ENCODE data around the gene LTK.
"Not testable (repeated sequence)": the region's sequence is repeated elsewhere in the genome, so short reads cannot be mapped to it uniquely, and the experiment has no call there.

Gene LTK

GRCh38 chr15:41474941-41475340, 38.7 kb downstream of the LTK start:
- ATAC-seq, result no peak
- no peak for DNase-seq

GRCh38 chr15:41474436-41474835, 39.2 kb downstream of the LTK start:
- no peak for DNase-seq

GRCh38 chr15:41473418-41473817, 40.2 kb downstream of the LTK start:
- no peak for ATAC-seq
- no peak for DNase-seq

More at GRCh38 chr15:41474436-41474835, 39.2 kb downstream of the LTK start:
- ATAC-seq, result no peak

GRCh38 chr15:41469644-41470043, 44.0 kb downstream of the LTK start:
- ATAC-seq, DNase-seq: not testable (repeated sequence)

- ATAC-seq (no peak), DNase-seq (no peak)
These were observed 46.9 kb downstream of the LTK start for GRCh38 chr15:41466711-41467110.

GRCh38 chr15:41465822-41466421, 47.7 kb downstream of the LTK start:
- ATAC-seq, result no peak
- DNase-seq, result no peak

- no peak for ATAC-seq
- DNase-seq, result no peak
These were observed 48.6 kb downstream of the LTK start for GRCh38 chr15:41464889-41465580.

- ATAC-seq (no peak), DNase-seq (no peak)
These were observed 51.4 kb downstream of the LTK start for GRCh38 chr15:41462084-41462795.
